ENCODE measurements around the gene CHCHD4.

The CHCHD4 gene

GRCh38 chr3:14138109-14138877 lies 13.6 kb upstream of the CHCHD4 start:
- FAIRE-seq (no peak), DNase-seq (ENCODE audit: insufficient read length, low spot score) (no peak)

GRCh38 chr3:14137445-14137844 lies 12.8 kb upstream of the CHCHD4 start:
- FAIRE-seq (no peak), DNase-seq (ENCODE audit: insufficient read length, low spot score) (no peak)

GRCh38 chr3:14137004-14137403 lies 12.3 kb upstream of the CHCHD4 start:
- no peak for FAIRE-seq
- no peak for DNase-seq (ENCODE audit: insufficient read length, low spot score)

GRCh38 chr3:14135581-14135980 lies 10.9 kb upstream of the CHCHD4 start:
- FAIRE-seq (no peak), DNase-seq (ENCODE audit: insufficient read length, low spot score) (no peak)

- DNase-seq (ENCODE audit: insufficient read length, low spot score) (no peak), FAIRE-seq (no peak)
Measured at GRCh38 chr3:14134291-14134690, 9.6 kb upstream of the CHCHD4 start.

- no peak for DNase-seq (ENCODE audit: insufficient read length, low spot score)
- no peak for FAIRE-seq
Measured at GRCh38 chr3:14133876-14134275, 9.2 kb upstream of the CHCHD4 start.

GRCh38 chr3:14133188-14133800 lies 8.6 kb upstream of the CHCHD4 start:
- FAIRE-seq: no peak
- DNase-seq (ENCODE audit: insufficient read length, low spot score): no peak

- no peak for DNase-seq (ENCODE audit: insufficient read length, low spot score)
- no peak for FAIRE-seq
Measured at GRCh38 chr3:14132689-14133088, 8.0 kb upstream of the CHCHD4 start.

GRCh38 chr3:14132120-14132519 lies 7.5 kb upstream of the CHCHD4 start:
- FAIRE-seq (no peak), DNase-seq (ENCODE audit: insufficient read length, low spot score) (no peak)

- DNase-seq (ENCODE audit: insufficient read length, low spot score) (no peak), FAIRE-seq (no peak)
Measured at GRCh38 chr3:14131134-14131533, 6.5 kb upstream of the CHCHD4 start.

- DNase-seq (ENCODE audit: insufficient read length, low spot score): no peak
- no peak for FAIRE-seq
Measured at GRCh38 chr3:14130707-14131106, 6.0 kb upstream of the CHCHD4 start.

- no peak for FAIRE-seq
- no peak for DNase-seq (ENCODE audit: insufficient read length, low spot score)
Measured at GRCh38 chr3:14130230-14130629, 5.6 kb upstream of the CHCHD4 start.

- no peak for FAIRE-seq
Measured at GRCh38 chr3:14129296-14129695, 4.6 kb upstream of the CHCHD4 start.

GRCh38 chr3:14128724-14129123 lies 4.1 kb upstream of the CHCHD4 start:
- DNase-seq (ENCODE audit: insufficient read length, low spot score): no peak
- FAIRE-seq: no peak

More at GRCh38 chr3:14129296-14129695, 4.6 kb upstream of the CHCHD4 start:
- no peak for DNase-seq (ENCODE audit: insufficient read length, low spot score)

- no peak for FAIRE-seq
- no peak for DNase-seq (ENCODE audit: insufficient read length, low spot score)
Measured at GRCh38 chr3:14127516-14128161, 3.0 kb upstream of the CHCHD4 start.

GRCh38 chr3:14126887-14127505 lies 2.3 kb upstream of the CHCHD4 start:
- FAIRE-seq: no peak
- no peak for DNase-seq (ENCODE audit: insufficient read length, low spot score)

- DNase-seq (ENCODE audit: insufficient read length, low spot score) (no peak), FAIRE-seq (no peak)
Measured at GRCh38 chr3:14126017-14126886, 1.6 kb upstream of the CHCHD4 start.

GRCh38 chr3:14125193-14126016 lies 735 bp upstream of the CHCHD4 start:
- peak; percentile 68 for DNase-seq (ENCODE audit: insufficient read length, low spot score)
- no peak for FAIRE-seq

- FAIRE-seq (no peak), DNase-seq (ENCODE audit: insufficient read length, low spot score) (peak; percentile 41)
Measured at GRCh38 chr3:14124223-14124614, 451 bp downstream of the CHCHD4 start.
